K562 (cell line): ENCODE measurements around the gene CCT4. TPM values are rescaled to one million over a fixed set of nuclear protein-coding genes. Genes with fewer than 3 reads are reported as not detected.

Experiments used
- ATAC-seq: fragments of 200-7000 bp; cut with Tn5 transposase; 3 replicates; pipeline ENCODE4 v1.9.1; 2020; ENCODE audit warnings: moderate library complexity
- BruUV-seq: library from RNA; stranded (reverse); fragments of 400-500 nt; replicated peaks from 2 replicates; lab custom pipeline; 2021; lab: Mats Ljungman, UMichigan
- CTCF ChIA-PET: fragments of 300-600 bp; formaldehyde crosslinking; extraction: SDS; loops from one replicate; lab custom pipeline; 2021; ENCODE audit warnings: low intra/inter-chr PET ratio; lab: Yijun Ruan, JAX
- POLR2A ChIA-PET: fragments of 300-600, 350-650 bp; sonication (Branson Sonifier 250); formaldehyde crosslinking; extraction: SDS; loops from one replicate; lab custom pipeline; 2021; ENCODE audit warnings: antibody characterized with exemption, inconsistent platforms; lab: Yijun Ruan, JAX
- DNase-seq, 4 experiments: peaks; one replicate each; pipeline versions ENCODE4 v3.0.0 to v3.0.0-alpha.2; 2011 to 2018; ENCODE audit warnings: low spot score in 3 of 4, mixed read lengths in 3 of 4; ENCODE audit errors: extremely low read depth in 1 of 4
- FAIRE-seq: peaks from 2 replicates; lab custom pipeline; 2011; peaks lifted over from hg19 to GRCh38; lab: Jason Lieb, UNC
- H2AFZ ChIP-seq: 2 replicates; pipeline ENCODE4 v1.6.0; 2011; ENCODE audit warnings: low read depth, low read length, control low read depth, inconsistent platforms
- H3K27ac ChIP-seq: fragments of 200-600 bp; 3 replicates; pipeline ENCODE4 v1.8.0; 2011; ENCODE audit warnings: low read depth, mild to moderate bottlenecking, control low read depth, inconsistent platforms, low read length, moderate library complexity, mixed read lengths; ENCODE audit errors: extremely low read depth
- H3K27me3 ChIP-seq, 2 experiments: fragments of 300-600 bp in 1 of 2; 2 replicates in 1 of 2; 3 replicates in 1 of 2; pipeline versions ENCODE4 v1.6.0 to v1.8.0; 2011; ENCODE audit warnings: inconsistent platforms in 2 of 2, low read length in 2 of 2, mild to moderate bottlenecking in 1 of 2, mixed read lengths in 1 of 2, moderate library complexity in 1 of 2; ENCODE audit not compliant: control insufficient read depth in 2 of 2, insufficient read depth in 2 of 2
- H3K36me3 ChIP-seq: fragments of 300-600 bp; 3 replicates; pipeline ENCODE4 v1.8.0; 2011; ENCODE audit warnings: mild to moderate bottlenecking, low read length, inconsistent platforms; ENCODE audit not compliant: control insufficient read depth, insufficient read depth
- H3K4me1 ChIP-seq, 2 experiments: fragments of 200-600 bp in 1 of 2; replicated peaks in 1 of 2; 2 replicates in 1 of 2; 3 replicates in 1 of 2; pipeline versions ENCODE4 v1.5.1 to v1.8.0; 2011; ENCODE audit warnings: inconsistent platforms in 2 of 2, low read length in 2 of 2, mild to moderate bottlenecking in 1 of 2, mixed read lengths in 1 of 2, moderate library complexity in 1 of 2; ENCODE audit not compliant: control insufficient read depth in 2 of 2, insufficient read depth in 2 of 2
- H3K4me2 ChIP-seq: 2 replicates; pipeline ENCODE4 v1.6.1; 2011; ENCODE audit warnings: low read length, control low read depth, inconsistent platforms, mixed read lengths; ENCODE audit not compliant: insufficient read depth
- H3K4me3 ChIP-seq: fragments of 200-600 bp; sonication (generic), shearing (Covaris generic); 2 replicates; pipeline ENCODE4 v1.5.1; 2016; ENCODE audit warnings: control low read depth, inconsistent platforms
- H3K79me2 ChIP-seq: fragments of 200-600 bp; 3 replicates; pipeline ENCODE4 v1.8.0; 2011; ENCODE audit warnings: low read length, inconsistent platforms; ENCODE audit not compliant: control insufficient read depth, insufficient read depth
- H3K9ac ChIP-seq, 2 experiments: 2 replicates each; pipeline versions ENCODE4 v1.6.0 to v1.6.1; 2011; ENCODE audit warnings: low read depth in 2 of 2, low read length in 2 of 2, control low read depth in 1 of 2, inconsistent platforms in 1 of 2, mild to moderate bottlenecking in 1 of 2, mixed read lengths in 1 of 2; ENCODE audit not compliant: insufficient read depth in 1 of 2
- H3K9me1 ChIP-seq: one replicate; pipeline ENCODE4 v1.6.0; 2011; ENCODE audit warnings: inconsistent platforms, mild to moderate bottlenecking, low read length, moderate library complexity; ENCODE audit not compliant: control insufficient read depth, insufficient read depth
- H3K9me3 ChIP-seq: replicated peaks from 2 replicates; pipeline ENCODE4 v1.5.1; 2011; ENCODE audit warnings: low read depth, low read length, inconsistent platforms; ENCODE audit not compliant: control insufficient read depth, insufficient read depth
- H4K20me1 ChIP-seq: replicated peaks from 2 replicates; pipeline ENCODE4 v1.6.1; 2011; ENCODE audit warnings: low read length, inconsistent platforms, mixed read lengths; ENCODE audit not compliant: control insufficient read depth, insufficient read depth
- FOS ChIP-seq: IDR thresholded peaks from 3 replicates; pipeline ENCODE4 v1.6.1; 2011; ENCODE audit not compliant: insufficient read length; ENCODE audit errors: extremely low read depth
- FOXK2 ChIP-seq, 2 experiments: fragments of 450-650 bp; IDR thresholded peaks in 1 of 2; conservative IDR thresholded peaks in 1 of 2; 2 replicates each; pipeline ENCODE4 v1.6.1; 2016; ENCODE audit warnings: low read depth in 2 of 2, mild to moderate bottlenecking in 1 of 2
- HDAC8 ChIP-seq: fragments of 450-650 bp; IDR thresholded peaks from 2 replicates; pipeline ENCODE4 v1.6.1; 2016; ENCODE audit warnings: mild to moderate bottlenecking, missing genetic modification characterization, moderate library complexity, missing compliant biosample characterization
- KAT2B ChIP-seq: IDR thresholded peaks from one replicate; pipeline ENCODE4 v1.6.1; 2012; ENCODE audit warnings: low read depth, mild to moderate bottlenecking, control low read depth, inconsistent platforms, low read length, moderate library complexity
- POLR2A ChIP-seq: fragments of 450-650 bp; conservative IDR thresholded peaks from 2 replicates; pipeline ENCODE4 v1.6.1; 2016
- SNRNP70 ChIP-seq: fragments of 200-400 bp; formaldehyde crosslinking; optimal IDR thresholded peaks from 2 replicates; pipeline ENCODE3; 2017; ENCODE audit warnings: low read depth, low read length
- ZBTB33 ChIP-seq: sonication (generic); formaldehyde crosslinking; IDR thresholded peaks from 2 replicates; pipeline ENCODE4 v1.8.1; 2023; ENCODE audit warnings: mild to moderate bottlenecking, missing genetic modification reagents
- ZC3H4 ChIP-seq: sonication (generic); formaldehyde crosslinking; IDR thresholded peaks from 2 replicates; pipeline ENCODE4 v1.9.0; 2021; ENCODE audit warnings: missing genetic modification reagents, borderline replicate concordance
- ZNF644 ChIP-seq: fragments of 200-800 bp; sonication (Bioruptor generic); IDR thresholded peaks from 2 replicates; pipeline ENCODE4 v1.6.1; 2016; ENCODE audit warnings: low read depth, missing genetic modification characterization, missing compliant biosample characterization
- ZNF696 ChIP-seq: fragments of 250-450 bp; sonication (Bioruptor Pico); conservative IDR thresholded peaks from 2 replicates; pipeline ENCODE4 v1.4.0; 2020; ENCODE audit warnings: mild to moderate bottlenecking, moderate library complexity
- WGBS: fragments of 100-300 bp; shearing (Covaris generic); methylation state at CpG from one replicate; pipeline ENCODE4 v1.1.6; 2016; ENCODE audit warnings: low coverage, mixed read lengths; ENCODE audit not compliant: insufficient coverage; ENCODE audit errors: missing lambda C conversion rate; 5-methylcytosine and 5-hydroxymethylcytosine counted together
- in situ Hi-C: fragments of 300-500 bp; cut with MboI; formaldehyde crosslinking; loops from 4 replicates; pipeline ENCODE4 v1.15.0; 2018; ENCODE audit warnings: inconsistent platforms, mixed read lengths
- intact Hi-C: fragments of 100-400 bp; cut with micrococcal nuclease; formaldehyde crosslinking; loops from 2 replicates; pipeline ENCODE4 v1.14.2; 2022
- polyA plus RNA-seq, 8 experiments: library from polyadenylated mRNA; depleted of rRNA in 4 of 8; stranded (reverse) in 5 of 8; unstranded in 3 of 8; fragments of >200 nt; fragmentation: Nextera tagmentation in 2 of 8; fragmentation: Illumina TruSeq in 1 of 8; extraction: Ambion mirVana in 2 of 8; extraction: Trizol in 1 of 8; gene quantifications; 2 replicates each; pipeline versions ENCODE4 v1.2.1 to v1.2.3, GENCODE V29; 2011 to 2014; ENCODE audit warnings: inconsistent platforms in 1 of 8, missing spikeins in 1 of 8
- total RNA-seq, 7 experiments: library from RNA; depleted of rRNA in 6 of 7; stranded (reverse); fragments of >200 nt in 6 of 7; fragmentation: Illumina TruSeq in 2 of 7; extraction: Trizol in 2 of 7; gene quantifications; 2 replicates each; pipeline versions ENCODE4 v1.2.1 to v1.2.3, GENCODE V29; 2011 to 2021; ENCODE audit warnings: low replicate concordance in 1 of 7
- TF ChIP-seq, protein P1 (sequence below): fragments of 200-800 bp; sonication (Bioruptor generic); IDR thresholded peaks from 2 replicates; pipeline ENCODE4 v1.6.1; 2016; ENCODE audit warnings: missing genetic modification characterization, missing compliant biosample characterization
- TF ChIP-seq, protein P2 (sequence below): sonication (generic); formaldehyde crosslinking; IDR thresholded peaks from 2 replicates; pipeline ENCODE4 v1.9.0; 2022; ENCODE audit warnings: mild to moderate bottlenecking, missing genetic modification reagents

CCT4 gene
- total and polyA plus RNA-seq, 9 of the 15 experiments (the other 6 are each of a cell fraction or from before 2014, with no cell fraction given), result 101 to 368 (median 303) TPM

DNA sequence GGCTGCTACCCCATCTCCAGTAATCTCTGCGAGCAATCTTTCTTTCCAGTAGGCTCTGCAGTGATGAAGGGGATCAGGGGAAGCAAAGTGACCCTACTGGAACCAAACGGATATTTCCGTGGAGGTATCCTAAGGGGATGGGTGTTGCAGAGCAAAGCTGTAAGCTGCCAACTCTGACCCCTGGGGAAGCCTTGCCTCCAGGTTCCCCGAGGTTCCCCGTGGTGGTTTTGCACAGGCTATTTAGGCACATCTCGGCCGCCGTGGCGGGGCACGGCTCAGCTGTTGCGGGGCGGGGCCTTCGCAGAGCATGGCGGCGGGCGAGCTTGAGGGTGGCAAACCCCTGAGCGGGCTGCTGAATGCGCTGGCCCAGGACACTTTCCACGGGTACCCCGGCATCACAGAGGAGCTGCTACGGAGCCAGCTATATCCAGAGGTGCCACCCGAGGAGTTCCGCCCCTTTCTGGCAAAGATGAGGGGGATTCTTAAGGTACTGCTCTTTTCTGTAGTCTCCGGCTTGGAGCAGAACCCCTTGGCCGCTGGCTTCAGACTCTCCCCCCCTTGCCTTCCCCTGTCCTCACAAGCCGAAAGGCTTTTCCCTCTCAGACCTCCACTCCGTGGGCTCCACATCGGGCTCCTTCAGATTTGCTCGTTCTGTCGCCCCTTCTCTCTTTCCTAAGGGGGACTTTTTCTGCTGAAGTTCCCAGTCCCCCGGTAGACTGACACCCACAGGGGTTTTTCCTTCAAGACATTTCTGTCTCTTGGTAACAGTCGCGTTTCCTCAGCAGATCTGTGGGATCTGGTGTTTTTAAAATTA, 17.1 kb upstream of the CCT4 start, which contains the start of gene COMMD1:
Gene COMMD1, plus strand, starts transcription at position 303 of the 814 bp plus-strand sequence. Its CDS starts 5 bp downstream, at position 308.
- ATAC-seq, result peak; percentile 98
- POLR2A ChIA-PET, result interaction anchor here (0.7 to 1.5 kb wide), 4 partner anchors 10 to 116 kb away, joined by 3 read pairs; no protein-coding TSS in a partner anchor
- Histone ChIP-seq H4K20me1 (no peaks in the 10 kb centered on the region), H2AFZ (peak within 1 kb of the TSS; percentile 88), H3K9ac (peak within 1 kb of the TSS; percentile 75 to 91), H3K79me2 (peaks cover 2% of the 10 kb centered on the region; the same call in 1 of the 3 replicates), H3K27me3 (no peaks in the 10 kb centered on the region), H3K4me2 (peak within 1 kb of the TSS; percentile 83), H3K36me3 (no peaks in the 10 kb centered on the region), H3K9me3 (no peaks in the 10 kb centered on the region), H3K9me1 (no peaks in the 10 kb centered on the region), H3K4me3 (peak within 1 kb of the TSS; percentile 70), H3K4me1 (peaks cover 0 to 4% of the 10 kb centered on the region in 2 experiments; a peak in 1 of 5 replicates), H3K27ac (no peak within 1 kb of the TSS; the same call in 2 of the 3 replicates)
- in situ Hi-C loops (no loop called here), intact Hi-C loops (loop anchor here (10.0 kb wide), 1 partner anchor 771 kb away; no protein-coding TSS in a partner anchor)
- peak; percentile 40 for FAIRE-seq
- under 1% methylated on average over 29 of the region's 33 CpGs for WGBS
- peak; percentile 39 to 84 (median 56) for DNase-seq
- CTCF ChIA-PET, result no interaction called here
- BruUV-seq, result TSS peak; percentile 60
- TF ChIP-seq SNRNP70 (no peak), ZC3H4 (CRISPR knock-in tag) (no peak), POLR2A (peak; percentile 76), FOS (no peak), FOXK2 (conservative IDR thresholded peaks at IDR 0.05 in 1 of 2, IDR thresholded peaks at IDR 0.05 in 1 of 2; ENCODE audit: low read depth in 2 of 2) (peak in 1 of 2 experiments; percentile 46; a peak in 1 of 4 replicates), ZBTB33 (CRISPR knock-in tag) (peak; percentile 33; the same call in 1 of the 2 replicates), ZNF644 (tag) (no peak), HDAC8 (tag) (no peak), ZNF696 (no peak), KAT2B (no peak)
- TF ChIP-seq, protein P1, sequence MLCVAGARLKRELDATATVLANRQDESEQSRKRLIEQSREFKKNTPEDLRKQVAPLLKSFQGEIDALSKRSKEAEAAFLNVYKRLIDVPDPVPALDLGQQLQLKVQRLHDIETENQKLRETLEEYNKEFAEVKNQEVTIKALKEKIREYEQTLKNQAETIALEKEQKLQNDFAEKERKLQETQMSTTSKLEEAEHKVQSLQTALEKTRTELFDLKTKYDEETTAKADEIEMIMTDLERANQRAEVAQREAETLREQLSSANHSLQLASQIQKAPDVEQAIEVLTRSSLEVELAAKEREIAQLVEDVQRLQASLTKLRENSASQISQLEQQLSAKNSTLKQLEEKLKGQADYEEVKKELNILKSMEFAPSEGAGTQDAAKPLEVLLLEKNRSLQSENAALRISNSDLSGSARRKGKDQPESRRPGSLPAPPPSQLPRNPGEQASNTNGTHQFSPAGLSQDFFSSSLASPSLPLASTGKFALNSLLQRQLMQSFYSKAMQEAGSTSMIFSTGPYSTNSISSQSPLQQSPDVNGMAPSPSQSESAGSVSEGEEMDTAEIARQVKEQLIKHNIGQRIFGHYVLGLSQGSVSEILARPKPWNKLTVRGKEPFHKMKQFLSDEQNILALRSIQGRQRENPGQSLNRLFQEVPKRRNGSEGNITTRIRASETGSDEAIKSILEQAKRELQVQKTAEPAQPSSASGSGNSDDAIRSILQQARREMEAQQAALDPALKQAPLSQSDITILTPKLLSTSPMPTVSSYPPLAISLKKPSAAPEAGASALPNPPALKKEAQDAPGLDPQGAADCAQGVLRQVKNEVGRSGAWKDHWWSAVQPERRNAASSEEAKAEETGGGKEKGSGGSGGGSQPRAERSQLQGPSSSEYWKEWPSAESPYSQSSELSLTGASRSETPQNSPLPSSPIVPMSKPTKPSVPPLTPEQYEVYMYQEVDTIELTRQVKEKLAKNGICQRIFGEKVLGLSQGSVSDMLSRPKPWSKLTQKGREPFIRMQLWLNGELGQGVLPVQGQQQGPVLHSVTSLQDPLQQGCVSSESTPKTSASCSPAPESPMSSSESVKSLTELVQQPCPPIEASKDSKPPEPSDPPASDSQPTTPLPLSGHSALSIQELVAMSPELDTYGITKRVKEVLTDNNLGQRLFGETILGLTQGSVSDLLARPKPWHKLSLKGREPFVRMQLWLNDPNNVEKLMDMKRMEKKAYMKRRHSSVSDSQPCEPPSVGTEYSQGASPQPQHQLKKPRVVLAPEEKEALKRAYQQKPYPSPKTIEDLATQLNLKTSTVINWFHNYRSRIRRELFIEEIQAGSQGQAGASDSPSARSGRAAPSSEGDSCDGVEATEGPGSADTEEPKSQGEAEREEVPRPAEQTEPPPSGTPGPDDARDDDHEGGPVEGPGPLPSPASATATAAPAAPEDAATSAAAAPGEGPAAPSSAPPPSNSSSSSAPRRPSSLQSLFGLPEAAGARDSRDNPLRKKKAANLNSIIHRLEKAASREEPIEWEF (CRISPR knock-in tag), result no peak
- TF ChIP-seq, protein P2, sequence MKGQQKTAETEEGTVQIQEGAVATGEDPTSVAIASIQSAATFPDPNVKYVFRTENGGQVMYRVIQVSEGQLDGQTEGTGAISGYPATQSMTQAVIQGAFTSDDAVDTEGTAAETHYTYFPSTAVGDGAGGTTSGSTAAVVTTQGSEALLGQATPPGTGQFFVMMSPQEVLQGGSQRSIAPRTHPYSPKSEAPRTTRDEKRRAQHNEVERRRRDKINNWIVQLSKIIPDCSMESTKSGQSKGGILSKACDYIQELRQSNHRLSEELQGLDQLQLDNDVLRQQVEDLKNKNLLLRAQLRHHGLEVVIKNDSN (CRISPR knock-in tag), result no peak
